Right lobe of liver (tissue), 6 donors: Measurements from ENCODE around the gene CDH12. TPM values are rescaled to one million over a fixed set of nuclear protein-coding genes. Genes with fewer than 3 reads are reported as not detected.

Experiments used
- ATAC-seq, 4 donors: fragments of 200-7000 bp; cut with Tn5 transposase; one replicate each; pipeline ENCODE4 v1.9.1; 2020; ENCODE audit warnings: mild to moderate bottlenecking in 4 of 4, moderate library complexity in 4 of 4
- DNase-seq, 3 donors: peaks; one replicate each; pipeline ENCODE4 v3.0.0-alpha.2; 2020
- H3K27ac ChIP-seq, 3 donors: fragments of 200-600 bp; one replicate each; pipeline ENCODE4 v1.8.0; 2022
- H3K27me3 ChIP-seq, 2 donors: fragments of 200-600 bp; one replicate each; pipeline ENCODE4 v1.8.0; 2022
- H3K36me3 ChIP-seq, 4 donors: fragments of 200-600 bp; sonication (generic) in 1 of 4; one replicate each; pipeline versions ENCODE4 v1.5.1 to v1.8.0; 2017 to 2022; ENCODE audit warnings: control low read depth in 1 of 4
- H3K4me1 ChIP-seq, 4 donors: fragments of 200-600 bp; sonication (generic) in 1 of 4; one replicate each; pipeline versions ENCODE4 v1.5.1 to v1.8.0; 2017 to 2022; ENCODE audit warnings: control low read depth in 1 of 4
- H3K4me3 ChIP-seq, 3 donors: fragments of 200-600 bp; one replicate each; pipeline ENCODE4 v1.8.0; 2022
- H3K9me3 ChIP-seq, 4 donors: fragments of 200-600 bp; sonication (generic) in 1 of 4; one replicate each; pipeline versions ENCODE4 v1.5.1 to v1.8.0; 2017 to 2022; ENCODE audit warnings: control low read depth in 1 of 4
- CTCF ChIP-seq, 4 donors: fragments of 200-600 bp in 3 of 4; fragments of 450-650 bp in 1 of 4; IDR thresholded peaks; one replicate each; pipeline versions ENCODE4 v1.5.1 to v1.8.0; 2016 to 2022; ENCODE audit warnings: antibody characterized with exemption in 4 of 4, mild to moderate bottlenecking in 2 of 4
- POLR2A ChIP-seq: fragments of 450-650 bp; IDR thresholded peaks from one replicate; pipeline ENCODE4 v1.6.1; 2017; ENCODE audit warnings: antibody characterized with exemption, mild to moderate bottlenecking
- WGBS: methylation state at CpG from one replicate; pipeline ENCODE4 v1.1.6; 2018; ENCODE audit warnings: low coverage, low lambda C conversion rate; ENCODE audit not compliant: insufficient coverage; ENCODE audit errors: missing lambda C conversion rate; 5-methylcytosine and 5-hydroxymethylcytosine counted together
- intact Hi-C, 2 donors: fragments of 100-400 bp; cut with DNase I; formaldehyde crosslinking; loops; one replicate each; pipeline versions ENCODE4 v1.11.2 to v1.14.1; 2022
- total RNA-seq, 6 experiments: library from RNA; depleted of rRNA in 2 of 6; stranded (reverse); fragments of >200 nt in 2 of 6; fragmentation: NEBNext Ultra II Directional in 3 of 6; extraction: Animal tissue kit (Norgen Biotek cat#: 25700) in 3 of 6; gene quantifications; one replicate each; pipeline versions ENCODE4 v1.1.0 to v1.2.4, GENCODE V29; 2016 to 2023
- donor health status: DM: no; HTN: yes; CAD: no.
- donor health status: DM: no; HTN: no; CAD: no.
- donor health status: DM: no; HTN: no; CAD: no.
- donor health status: DM: no; HTN: yes; CAD: no.
- donor health status: DM: no; HTN: yes; CAD: no.

CDH12 gene
- total RNA-seq, 6 experiments from 2014 or later, result 0.42 to 1.0 (median 0.77) TPM; not detected in 3

DNA sequence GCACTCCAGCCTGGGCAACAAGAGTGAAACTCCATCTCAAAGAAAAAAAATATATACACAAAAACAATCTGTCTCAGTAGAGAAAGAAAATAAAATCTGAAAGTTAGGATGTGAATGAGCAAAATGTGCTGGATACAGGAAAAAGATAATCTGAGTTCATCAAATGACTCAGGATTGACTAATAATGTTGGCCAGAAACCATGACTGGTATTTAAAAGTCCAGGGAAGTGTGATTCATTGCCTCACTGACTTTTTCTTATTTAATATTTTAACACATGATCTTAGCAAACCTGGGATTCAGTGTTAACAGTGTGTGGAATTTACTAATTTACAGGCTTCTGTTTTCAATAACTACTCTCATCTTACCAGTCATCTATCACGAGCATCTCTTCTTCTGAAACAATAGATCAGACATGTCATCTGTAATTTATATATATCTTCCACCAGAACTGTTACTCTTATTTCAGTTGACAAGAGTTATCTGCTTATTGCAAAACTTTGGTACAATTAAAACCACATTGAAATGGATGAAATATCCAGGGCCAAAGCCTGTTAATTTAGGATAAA, 256.7 kb downstream of the CDH12 start:
- 45% methylated on average over 1 of the region's 1 CpG for WGBS
- TF ChIP-seq POLR2A, result no peak
- TF ChIP-seq CTCF (IDR thresholded peaks at IDR 0.05), result no peak
- ATAC-seq, result no peak

GRCh38 chr5:22594491-22594890, 258.7 kb downstream of the CDH12 start:
- Histone ChIP-seq H3K4me1 (no peaks in the 10 kb centered on the region), H3K36me3 (no peaks in the 10 kb centered on the region), H3K9me3 (no peaks in the 10 kb centered on the region), H3K4me3 (no peak overlapping the region), H3K27ac (no peak overlapping the region), H3K27me3 (no peaks in the 10 kb centered on the region)
- TF ChIP-seq POLR2A (no peak), CTCF (IDR thresholded peaks at IDR 0.05) (no peak)
- intact Hi-C loops, result no loop called here
- DNase-seq (no peak), ATAC-seq (no peak)
- WGBS, result 49% methylated on average over 2 of the region's 2 CpGs

More for the DNA sequence above, 256.7 kb downstream of the CDH12 start:
- Histone ChIP-seq H3K4me3 (no peak overlapping the region), H3K9me3 (no peaks in the 10 kb centered on the region), H3K27me3 (no peaks in the 10 kb centered on the region), H3K4me1 (no peaks in the 10 kb centered on the region), H3K36me3 (no peaks in the 10 kb centered on the region), H3K27ac (no peak overlapping the region)
- intact Hi-C loops, result no loop called here
- DNase-seq, result no peak

- Histone ChIP-seq H3K4me1 (no peaks in the 10 kb centered on the region), H3K27ac (no peak overlapping the region), H3K36me3 (no peaks in the 10 kb centered on the region), H3K9me3 (no peaks in the 10 kb centered on the region), H3K4me3 (no peak overlapping the region), H3K27me3 (no peaks in the 10 kb centered on the region)
- 44% methylated on average over 1 of the region's 1 CpG for WGBS
- ATAC-seq, result no peak
- DNase-seq, result no peak
- intact Hi-C loops, result no loop called here
- TF ChIP-seq POLR2A (no peak), CTCF (IDR thresholded peaks at IDR 0.05) (no peak)
These were observed 259.6 kb downstream of the CDH12 start for GRCh38 chr5:22593592-22593991.

DNA sequence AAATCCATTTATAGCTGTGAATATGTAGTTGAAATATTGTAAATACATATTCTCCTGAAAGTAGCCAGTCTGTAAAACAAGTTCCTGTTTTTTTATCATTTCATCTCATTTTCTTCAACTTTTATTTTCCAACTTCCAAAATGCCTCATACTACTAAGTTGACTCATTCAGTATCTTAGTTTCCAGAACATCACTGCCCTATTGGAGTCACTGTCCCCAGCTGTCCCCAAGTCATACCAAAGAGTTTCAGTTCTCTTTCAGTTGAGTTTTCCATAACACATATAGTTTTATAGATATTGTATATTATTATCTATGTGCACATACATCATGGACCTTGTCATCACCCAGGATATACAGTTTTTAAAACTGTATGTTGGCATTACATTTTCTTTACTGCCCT, 261.7 kb downstream of the CDH12 start:
- no peaks in the 10 kb centered on the region for H3K27me3 ChIP-seq
- H3K27ac ChIP-seq, result no peak overlapping the region
- no peak overlapping the region for H3K4me3 ChIP-seq
- no peaks in the 10 kb centered on the region for H3K9me3 ChIP-seq
- no peak for TF ChIP-seq POLR2A
- ATAC-seq, result no peak
- no peaks in the 10 kb centered on the region for H3K36me3 ChIP-seq
- intact Hi-C loops, result no loop called here
- no peaks in the 10 kb centered on the region for H3K4me1 ChIP-seq
- DNase-seq, result no peak

DNA sequence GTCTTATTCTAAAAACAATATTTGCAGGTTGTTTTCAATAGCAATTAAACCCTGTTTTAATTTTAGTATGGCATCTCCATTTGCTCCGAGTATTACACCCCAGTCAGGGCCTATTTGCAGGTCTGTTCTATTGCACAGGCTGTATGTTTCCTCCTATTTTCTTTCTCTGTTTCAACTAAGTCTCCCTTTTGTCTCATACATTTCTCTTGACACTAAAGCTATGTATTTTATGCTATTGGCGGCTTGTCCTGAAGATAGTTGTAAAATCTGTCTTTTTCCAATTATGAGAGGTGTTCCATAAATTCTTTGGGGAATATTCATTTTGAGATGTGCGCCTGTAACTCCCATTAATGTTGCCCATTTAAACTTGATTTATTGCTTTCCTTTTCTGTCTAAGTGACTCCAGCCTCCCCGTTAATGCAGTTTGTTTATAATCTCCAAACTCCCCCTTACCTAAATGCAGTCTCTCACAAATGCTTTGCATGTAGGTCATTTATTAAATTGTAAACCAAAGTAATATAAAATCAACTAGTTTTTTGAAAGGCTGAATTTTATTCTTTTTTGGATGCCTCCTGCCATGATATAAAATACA, 262.4 kb downstream of the CDH12 start:
- Histone ChIP-seq H3K27me3 (no peaks in the 10 kb centered on the region), H3K4me1 (no peaks in the 10 kb centered on the region), H3K4me3 (no peak overlapping the region), H3K27ac (no peak overlapping the region), H3K36me3 (no peaks in the 10 kb centered on the region), H3K9me3 (no peaks in the 10 kb centered on the region)
- TF ChIP-seq POLR2A (no peak), CTCF (IDR thresholded peaks at IDR 0.05) (no peak)
- DNase-seq, result no peak
- no peak for ATAC-seq
- WGBS, result 41% methylated on average over 4 of the region's 4 CpGs
- intact Hi-C loops, result no loop called here
